Type B pancreatic cell (in vitro differentiated cells): ENCODE data around the gene TNS3. TPM values are rescaled to one million over a fixed set of nuclear protein-coding genes. Genes with fewer than 3 reads are reported as not detected.
A peak's percentile ranks its signal among the peaks of the same experiment; 100 is the strongest.

Experiments used
- DNase-seq: peaks from one replicate; pipeline ENCODE4 v3.0.0; 2021; ENCODE audit warnings: mixed read lengths; ENCODE audit not compliant: unreplicated experiment; ENCODE audit errors: extremely low spot score
- H3K27ac Mint-ChIP-seq: 2 replicates; pipeline ENCODE4 v1.8.0; 2021; ENCODE audit warnings: mild to moderate bottlenecking, mixed read lengths
- H3K27me3 Mint-ChIP-seq: 2 replicates; pipeline ENCODE4 v1.8.0; 2021; ENCODE audit warnings: mixed read lengths
- H3K36me3 Mint-ChIP-seq: 2 replicates; pipeline ENCODE4 v1.8.0; 2021; ENCODE audit warnings: mixed read lengths
- H3K4me1 Mint-ChIP-seq: one replicate; pipeline ENCODE4 v1.8.0; 2021; ENCODE audit warnings: mixed read lengths; ENCODE audit not compliant: unreplicated experiment
- H3K4me3 Mint-ChIP-seq: 2 replicates; pipeline ENCODE4 v1.8.0; 2021; ENCODE audit warnings: mild to moderate bottlenecking, mixed read lengths
- H3K9me3 Mint-ChIP-seq: 2 replicates; pipeline ENCODE4 v1.8.0; 2021; ENCODE audit warnings: mixed read lengths
- CTCF ChIP-seq: fragments of 200-600 bp; sonication (generic); conservative IDR thresholded peaks from 2 replicates; pipeline ENCODE4 v1.5.0; 2021; ENCODE audit warnings: antibody characterized with exemption, mild to moderate bottlenecking
- total RNA-seq: library from RNA; stranded (reverse); gene quantifications from 2 replicates; pipeline ENCODE4 v1.2.1, GENCODE V29; 2021; ENCODE audit warnings: low replicate concordance

TNS3 gene
- total RNA-seq, 1 donor from 2014 or later: 138 TPM

GRCh38 chr7:47301105-47301477 is 280.8 kb downstream of the TNS3 start:
- no peak for TF ChIP-seq CTCF
- no peaks in the 10 kb centered on the region for H3K27me3 Mint-ChIP-seq
- no peak overlapping the region for H3K27ac Mint-ChIP-seq
- H3K36me3 Mint-ChIP-seq: peaks cover 33% of the 10 kb centered on the region
- no peak overlapping the region for H3K4me3 Mint-ChIP-seq
- H3K9me3 Mint-ChIP-seq: no peaks in the 10 kb centered on the region
- DNase-seq: no peak
- H3K4me1 Mint-ChIP-seq: peaks cover 12% of the 10 kb centered on the region

DNA sequence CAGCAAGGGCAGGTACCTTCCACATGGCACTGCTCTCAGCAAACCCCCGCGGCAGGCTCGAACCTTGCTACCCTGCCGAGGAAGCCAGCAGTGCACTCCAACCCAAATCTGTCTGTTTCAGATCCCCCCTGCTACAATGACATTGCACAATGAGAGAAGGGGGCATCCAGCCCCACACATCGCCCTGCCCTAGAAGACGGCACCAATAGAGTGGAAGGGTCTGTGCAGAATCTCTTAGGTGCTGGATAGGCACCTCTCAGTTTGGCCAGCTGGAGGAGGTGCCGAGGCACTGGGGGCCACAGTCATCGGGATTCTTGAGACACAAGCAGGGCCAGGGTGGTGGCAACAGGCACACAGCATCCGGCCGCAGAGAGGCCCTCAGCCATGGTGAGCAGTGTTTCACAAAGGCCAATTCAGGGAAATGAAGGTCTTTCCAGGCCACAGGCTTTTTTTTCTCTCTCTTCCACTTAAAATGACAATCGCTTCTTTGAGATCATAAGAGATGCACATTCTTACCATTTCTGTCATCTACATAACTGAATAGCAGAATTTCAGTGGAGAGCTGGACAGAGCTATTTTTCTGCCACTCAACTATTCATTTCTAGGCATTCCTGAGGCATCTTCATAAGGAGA is 281.3 kb downstream of the TNS3 start:
- peak overlapping the region; percentile 17 for H3K27ac Mint-ChIP-seq
- peaks cover 12% of the 10 kb centered on the region for H3K4me1 Mint-ChIP-seq
- no peaks in the 10 kb centered on the region for H3K27me3 Mint-ChIP-seq
- no peak for DNase-seq
- TF ChIP-seq CTCF: no peak
- peaks cover 38% of the 10 kb centered on the region for H3K36me3 Mint-ChIP-seq
- H3K4me3 Mint-ChIP-seq: no peak overlapping the region
- H3K9me3 Mint-ChIP-seq: no peaks in the 10 kb centered on the region

GRCh38 chr7:47299496-47299895 is 282.4 kb downstream of the TNS3 start:
- Mint-ChIP-seq H3K9me3 (no peaks in the 10 kb centered on the region), H3K4me3 (no peak overlapping the region), H3K4me1 (peaks cover 10% of the 10 kb centered on the region), H3K27me3 (no peaks in the 10 kb centered on the region), H3K36me3 (peaks cover 40% of the 10 kb centered on the region), H3K27ac (no peak overlapping the region)
- TF ChIP-seq CTCF: no peak
- no peak for DNase-seq

DNA sequence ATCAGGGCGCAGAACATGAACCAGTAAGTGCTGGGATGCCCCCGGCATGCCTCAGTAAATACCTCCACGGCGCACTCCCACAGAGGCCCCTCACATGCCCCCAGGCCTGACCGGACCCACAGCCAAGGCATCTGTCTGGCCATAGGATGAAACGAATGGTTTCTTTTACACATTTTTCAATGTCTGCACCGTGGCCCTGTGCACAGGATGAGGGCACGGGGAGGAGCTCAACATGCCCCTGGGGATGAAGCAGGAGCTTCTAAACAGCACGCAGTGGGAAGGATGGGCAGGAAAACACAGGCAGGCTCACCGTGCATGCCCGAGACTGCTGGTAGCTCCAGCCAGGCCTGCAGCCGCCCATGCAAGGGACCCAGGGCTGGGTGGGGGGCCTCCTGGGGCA is 283.3 kb downstream of the TNS3 start:
- H3K27me3 Mint-ChIP-seq: no peaks in the 10 kb centered on the region
- peaks cover 39% of the 10 kb centered on the region for H3K36me3 Mint-ChIP-seq
- peaks cover 9% of the 10 kb centered on the region for H3K4me1 Mint-ChIP-seq
- H3K27ac Mint-ChIP-seq: peak overlapping the region; percentile 34
- no peak for TF ChIP-seq CTCF
- peak; percentile 74 for DNase-seq
- H3K4me3 Mint-ChIP-seq: no peak overlapping the region
- H3K9me3 Mint-ChIP-seq: no peaks in the 10 kb centered on the region

- Mint-ChIP-seq H3K36me3 (peaks cover 46% of the 10 kb centered on the region), H3K27ac (no peak overlapping the region), H3K4me1 (peaks cover 11% of the 10 kb centered on the region), H3K4me3 (no peak overlapping the region), H3K9me3 (no peaks in the 10 kb centered on the region), H3K27me3 (no peaks in the 10 kb centered on the region)
- no peak for TF ChIP-seq CTCF
- peak; percentile 45 for DNase-seq
Measured at GRCh38 chr7:47297120-47297519, 284.8 kb downstream of the TNS3 start.

- no peak for DNase-seq
- TF ChIP-seq CTCF: no peak
- Mint-ChIP-seq H3K36me3 (peaks cover 47% of the 10 kb centered on the region), H3K9me3 (no peaks in the 10 kb centered on the region), H3K4me1 (peaks cover 11% of the 10 kb centered on the region), H3K4me3 (no peak overlapping the region), H3K27ac (no peak overlapping the region), H3K27me3 (no peaks in the 10 kb centered on the region)
Measured at GRCh38 chr7:47295606-47296005, 286.3 kb downstream of the TNS3 start.
